IMR-90 (cell line): ENCODE data around the gene MAP1LC3B2. TPM values are rescaled to one million over a fixed set of nuclear protein-coding genes. Genes with fewer than 3 reads are reported as not detected.
A peak's percentile ranks its signal among the peaks of the same experiment; 100 is the strongest.

Experiments used
- ATAC-seq: fragments of 200-7000 bp; cut with Tn5 transposase; 2 replicates; pipeline ENCODE4 v1.9.1; 2020; ENCODE audit warnings: low read depth, mild to moderate bottlenecking, moderate library complexity
- BruUV-seq: library from RNA; stranded (reverse); fragments of 400-500 nt; replicated peaks from 2 replicates; lab custom pipeline; 2021; lab: Mats Ljungman, UMichigan
- CTCF ChIA-PET: fragments of 300-600 bp; formaldehyde crosslinking; extraction: SDS; loops from one replicate; lab custom pipeline; 2021; ENCODE audit warnings: antibody characterized with exemption; lab: Yijun Ruan, JAX
- POLR2A ChIA-PET: fragments of 300-600 bp; sonication (Branson Sonifier 250); formaldehyde crosslinking; loops from one replicate; lab custom pipeline; 2022; ENCODE audit warnings: antibody characterized with exemption; ENCODE audit not compliant: unreplicated experiment; lab: Charles Lee
- DNase-seq: peaks from one replicate; pipeline ENCODE4 v3.0.0; 2013
- H2AFZ ChIP-seq: replicated peaks from 2 replicates; pipeline ENCODE3; 2013; ENCODE audit warnings: low read length, mild to moderate bottlenecking; ENCODE audit not compliant: poor library complexity
- H2AK5ac ChIP-seq: 2 replicates; pipeline ENCODE4 v1.6.1; 2013; ENCODE audit warnings: low read depth, low read length, inconsistent platforms
- H2AK9ac ChIP-seq: replicated peaks from 2 replicates; pipeline ENCODE3; 2013; ENCODE audit warnings: mild to moderate bottlenecking, low read depth, low read length, moderate library complexity; ENCODE audit not compliant: poor library complexity
- H2BK120ac ChIP-seq: 2 replicates; pipeline ENCODE4 v1.6.1; 2013; ENCODE audit warnings: low read depth, low read length, inconsistent platforms
- H2BK15ac ChIP-seq: 3 replicates; pipeline ENCODE4 v1.6.1; 2013; ENCODE audit warnings: low read depth, low read length, inconsistent platforms
- H2BK20ac ChIP-seq: 2 replicates; pipeline ENCODE4 v1.6.1; 2013; ENCODE audit warnings: low read depth, mild to moderate bottlenecking, inconsistent platforms, low read length, moderate library complexity
- H2BK5ac ChIP-seq: 2 replicates; pipeline ENCODE4 v1.6.1; 2013; ENCODE audit warnings: mild to moderate bottlenecking, low read depth, low read length, inconsistent platforms; ENCODE audit not compliant: poor library complexity, severe bottlenecking
- H3K14ac ChIP-seq: replicated peaks from 2 replicates; pipeline ENCODE4 v1.6.1; 2013; ENCODE audit warnings: low read depth, low read length, inconsistent platforms
- H3K18ac ChIP-seq: 2 replicates; pipeline ENCODE4 v1.6.1; 2013; ENCODE audit warnings: low read depth, low read length, control low read depth
- H3K23ac ChIP-seq: 2 replicates; pipeline ENCODE4 v1.6.1; 2013; ENCODE audit warnings: low read depth, low read length, inconsistent platforms
- H3K27ac ChIP-seq: 2 replicates; pipeline ENCODE4 v1.5.1; 2013; ENCODE audit warnings: mild to moderate bottlenecking, control low read depth, low read length; ENCODE audit not compliant: insufficient read depth
- H3K27me3 ChIP-seq: 2 replicates; pipeline ENCODE4 v1.6.1; 2013; ENCODE audit warnings: low read length; ENCODE audit not compliant: control insufficient read depth, insufficient read depth
- H3K36me3 ChIP-seq: 2 replicates; pipeline ENCODE4 v1.6.1; 2013; ENCODE audit warnings: low read length, mixed read lengths; ENCODE audit not compliant: control insufficient read depth, insufficient read depth
- H3K4ac ChIP-seq: 2 replicates; pipeline ENCODE4 v1.6.1; 2013; ENCODE audit warnings: low read depth, low read length, inconsistent platforms
- H3K4me1 ChIP-seq: 2 replicates; pipeline ENCODE4 v1.6.1; 2013; ENCODE audit warnings: low read length, mixed read lengths; ENCODE audit not compliant: control insufficient read depth, insufficient read depth
- H3K4me2 ChIP-seq: 2 replicates; pipeline ENCODE4 v1.6.1; 2013; ENCODE audit warnings: low read depth, mild to moderate bottlenecking, control low read depth, low read length, moderate library complexity
- H3K4me3 ChIP-seq: 2 replicates; pipeline ENCODE4 v1.5.1; 2013; ENCODE audit warnings: low read depth, mild to moderate bottlenecking, control low read depth, low read length, moderate library complexity; ENCODE audit not compliant: insufficient read depth
- H3K56ac ChIP-seq: 2 replicates; pipeline ENCODE4 v1.6.1; 2013; ENCODE audit warnings: low read length, inconsistent platforms; ENCODE audit not compliant: insufficient read depth; ENCODE audit errors: extremely low read depth
- H3K79me1 ChIP-seq, 2 experiments: 2 replicates each; pipeline ENCODE4 v1.6.1; 2013; ENCODE audit warnings: low read length in 2 of 2, inconsistent platforms in 1 of 2, low read depth in 1 of 2
- H3K9ac ChIP-seq: 2 replicates; pipeline ENCODE4 v1.6.1; 2013; ENCODE audit warnings: low read depth, low read length, control low read depth
- H3K9me1 ChIP-seq: 2 replicates; pipeline ENCODE4 v1.6.1; 2013; ENCODE audit warnings: low read length, inconsistent platforms; ENCODE audit not compliant: insufficient read depth
- H3K9me3 ChIP-seq: 2 replicates; pipeline ENCODE4 v1.6.1; 2013; ENCODE audit warnings: low read length; ENCODE audit not compliant: control insufficient read depth, insufficient read depth
- H4K20me1 ChIP-seq: 2 replicates; pipeline ENCODE4 v1.6.1; 2013; ENCODE audit warnings: low read length, inconsistent platforms; ENCODE audit not compliant: insufficient read depth
- H4K5ac ChIP-seq: 2 replicates; pipeline ENCODE4 v1.6.1; 2013; ENCODE audit warnings: mild to moderate bottlenecking, low read depth, low read length, control low read depth
- H4K8ac ChIP-seq, 2 experiments: 2 replicates each; pipeline ENCODE4 v1.6.1; 2013; ENCODE audit warnings: low read depth in 2 of 2, low read length in 2 of 2, control low read depth in 1 of 2, inconsistent platforms in 1 of 2
- H4K91ac ChIP-seq: 2 replicates; pipeline ENCODE4 v1.6.1; 2013; ENCODE audit warnings: low read depth, low read length, inconsistent platforms; ENCODE audit not compliant: insufficient read depth
- BHLHE40 ChIP-seq: fragments of 150-350 bp; IDR thresholded peaks from 2 replicates; pipeline ENCODE4 v1.6.1; 2016; ENCODE audit warnings: mild to moderate bottlenecking, low read depth, low read length
- MAZ ChIP-seq: IDR thresholded peaks from 2 replicates; pipeline ENCODE4 v1.6.1; 2012; ENCODE audit warnings: low read depth, mild to moderate bottlenecking, low read length, improper control_type of control experiment, moderate library complexity, borderline replicate concordance
- RAD21 ChIP-seq: IDR thresholded peaks from 2 replicates; pipeline ENCODE4 v1.6.1; 2012; ENCODE audit warnings: low read length, improper control_type of control experiment
- RCOR1 ChIP-seq: IDR thresholded peaks from 2 replicates; pipeline ENCODE4 v1.6.1; 2012; ENCODE audit warnings: mild to moderate bottlenecking, low read length, improper control_type of control experiment; ENCODE audit not compliant: insufficient replicate concordance
- RFX5 ChIP-seq: IDR thresholded peaks from 2 replicates; pipeline ENCODE4 v1.8.0; 2012; ENCODE audit warnings: low read depth, mild to moderate bottlenecking, low read length, moderate library complexity
- WGBS, 2 experiments: methylation state at CpG; one replicate each; pipeline versions ENCODE4 v1.1.5 to v1.1.7; 2013; ENCODE audit warnings: missing lambda C conversion rate in 2 of 2; ENCODE audit not compliant: insufficient read length in 1 of 2; ENCODE audit errors: extremely low coverage in 2 of 2; 5-methylcytosine and 5-hydroxymethylcytosine counted together
- dilution Hi-C: fragments of 300-500 bp; cut with HindIII; formaldehyde crosslinking; loops from one replicate; pipeline ENCODE4 v1.14.3; 2018; ENCODE audit warnings: low sequenced_read_pairs; ENCODE audit not compliant: unreplicated experiment
- in situ Hi-C: fragments of 300-500 bp; cut with MboI; formaldehyde crosslinking; loops from 3 replicates; pipeline ENCODE4 v1.14.3; 2019; ENCODE audit warnings: low sequenced_read_pairs, inconsistent platforms, mixed read lengths
- intact Hi-C: fragments of 100-400 bp; cut with micrococcal nuclease; formaldehyde crosslinking; loops from 2 replicates; pipeline ENCODE4 v1.10.0; 2022
- polyA plus RNA-seq, 3 experiments: library from polyadenylated mRNA; depleted of rRNA; stranded (reverse); fragments of >200 nt; gene quantifications; 2 replicates each; pipeline ENCODE4 v1.2.3, GENCODE V29; 2012; ENCODE audit warnings: low replicate concordance in 1 of 3
- total RNA-seq: library from RNA; depleted of rRNA; stranded (reverse); fragments of >200 nt; gene quantifications from 2 replicates; pipeline ENCODE4 v1.2.3, GENCODE V29; 2012
- TF ChIP-seq, protein P1 (sequence below): fragments of 150-350 bp; IDR thresholded peaks from 2 replicates; pipeline ENCODE4 v1.6.1; 2017; ENCODE audit warnings: mild to moderate bottlenecking, antibody characterized with exemption, low read length, low read depth

MAP1LC3B2 gene
- total and polyA plus RNA-seq, 2 of the 4 experiments (the other 2 are of a cell fraction): 1.4 TPM; not detected in 1

DNA sequence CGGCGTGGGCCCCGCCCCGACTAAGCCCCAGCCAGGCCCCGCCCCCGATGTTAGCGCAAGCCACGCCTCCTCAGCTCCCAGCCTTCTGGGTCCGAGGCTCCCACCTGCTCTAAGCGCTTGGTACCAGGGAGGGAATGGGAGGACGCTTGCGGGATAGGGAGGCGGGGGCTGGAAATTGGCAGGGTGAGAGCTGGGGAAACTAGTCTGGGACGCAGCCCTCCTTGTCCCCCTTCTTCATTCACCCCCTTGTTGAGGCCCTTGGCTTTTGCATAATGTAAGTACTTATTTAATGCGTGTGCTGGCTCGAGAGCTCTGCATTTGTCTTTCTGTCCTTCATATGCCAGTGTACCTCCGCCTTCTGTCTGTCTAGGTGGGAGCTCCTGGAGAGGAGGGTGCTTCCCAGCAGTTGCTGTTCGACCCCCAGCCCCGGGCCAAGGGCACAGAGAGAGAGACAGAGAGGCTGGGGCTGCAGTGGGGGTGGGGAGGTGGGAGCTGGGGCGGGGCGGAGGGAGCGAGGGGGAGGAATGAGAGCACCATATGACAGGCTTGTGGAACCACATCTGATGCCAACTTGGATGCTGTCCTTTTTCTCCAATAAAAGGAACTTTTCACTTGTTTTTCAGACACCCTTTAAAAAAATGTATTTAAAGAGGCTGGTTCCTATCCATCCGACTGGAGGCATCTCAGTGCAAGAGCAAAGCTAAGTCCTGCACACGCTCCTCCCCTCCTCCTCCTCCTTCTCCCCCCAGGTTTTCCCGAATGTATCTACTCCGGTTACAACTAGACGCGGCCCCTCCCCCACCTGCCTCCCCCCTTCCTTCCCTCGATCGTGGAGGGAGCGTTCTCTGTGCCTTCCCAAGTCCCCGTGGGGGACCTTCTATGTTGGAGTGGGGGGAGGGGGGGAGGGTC, 25.6 kb upstream of the MAP1LC3B2 start:
- Histone ChIP-seq H2BK5ac (no peak overlapping the region), H3K56ac (no peak overlapping the region), H3K4me1 (peaks cover 9% of the 10 kb centered on the region), H4K20me1 (no peaks in the 10 kb centered on the region), H3K36me3 (no peaks in the 10 kb centered on the region), H3K18ac (no peak overlapping the region), H3K9me3 (no peaks in the 10 kb centered on the region), H2BK120ac (peak overlapping the region; percentile 28; the same call in 1 of the 2 replicates), H4K91ac (no peak overlapping the region), H3K4me3 (peak overlapping the region; percentile 62), H4K5ac (no peak overlapping the region; the same call in 1 of the 2 replicates), H3K27ac (peak overlapping the region; percentile 55), H3K4ac (no peak overlapping the region), H4K8ac (peak overlapping the region in 1 of 2 experiments; percentile 38; a peak in 1 of 4 replicates), H3K79me1 (no peaks in the 10 kb centered on the region), H3K4me2 (peak overlapping the region; percentile 99), H3K9ac (peak overlapping the region; percentile 7; the same call in 1 of the 2 replicates), H2BK20ac (no peak overlapping the region), H3K14ac (no peak overlapping the region), H3K23ac (no peak overlapping the region), H2AFZ (peak overlapping the region; percentile 91), H2AK5ac (no peak overlapping the region), H3K9me1 (peaks cover 5% of the 10 kb centered on the region; the same call in 1 of the 2 replicates), H2BK15ac (0 out of 3 replicates have a peak overlapping the region, but pooled peaks have one; percentile 8), H3K27me3 (no peaks in the 10 kb centered on the region), H2AK9ac (peak overlapping the region; percentile 75)
- WGBS, 2 experiments: no CpG with 5 or more reads among the region's 32 CpGs
- in situ Hi-C loops: no loop called here
- intact Hi-C loops: loop anchor here (5.0 kb wide), 1 partner anchor 151 kb away; no protein-coding TSS in a partner anchor
- DNase-seq (peak; percentile 83), ATAC-seq (peak; percentile 92)
- TF ChIP-seq BHLHE40 (no peak), RAD21 (0 out of 2 replicates have a peak, but pooled peaks have one; percentile 9), RFX5 (no peak), MAZ (peak; percentile 57; the same call in 1 of the 2 replicates), RCOR1 (no peak)
- TF ChIP-seq, protein P1, sequence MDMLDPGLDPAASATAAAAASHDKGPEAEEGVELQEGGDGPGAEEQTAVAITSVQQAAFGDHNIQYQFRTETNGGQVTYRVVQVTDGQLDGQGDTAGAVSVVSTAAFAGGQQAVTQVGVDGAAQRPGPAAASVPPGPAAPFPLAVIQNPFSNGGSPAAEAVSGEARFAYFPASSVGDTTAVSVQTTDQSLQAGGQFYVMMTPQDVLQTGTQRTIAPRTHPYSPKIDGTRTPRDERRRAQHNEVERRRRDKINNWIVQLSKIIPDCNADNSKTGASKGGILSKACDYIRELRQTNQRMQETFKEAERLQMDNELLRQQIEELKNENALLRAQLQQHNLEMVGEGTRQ: no peak
- dilution Hi-C loops: no loop called here
- CTCF ChIA-PET: no interaction called here
- POLR2A ChIA-PET: interaction anchor here (0.5 kb wide), 1 partner anchor 171 kb away, joined by 9 read pairs; no protein-coding TSS in a partner anchor
- BruUV-seq: no TSS peak
